Neural cell (in vitro differentiated cells): ENCODE measurements around the gene AP1S2. TPM values are rescaled to one million over a fixed set of nuclear protein-coding genes. Genes with fewer than 3 reads are reported as not detected.

Source experiments
- H2AFZ ChIP-seq: fragments of 200-600, 300-800 bp; sonication (generic), shearing (Covaris generic); 2 replicates; pipeline ENCODE4 v1.6.0; 2014; ENCODE audit warnings: low read depth, mild to moderate bottlenecking, antibody characterized with exemption, low read length, moderate library complexity
- H3F3A ChIP-seq: fragments of 200-600 bp; shearing (Covaris generic); 2 replicates; pipeline ENCODE4 v1.6.1; 2016; ENCODE audit warnings: mild to moderate bottlenecking, moderate library complexity, mixed read lengths, antibody characterized with exemption, low read length; ENCODE audit not compliant: insufficient read depth, poor library complexity, severe bottlenecking
- H3K27ac ChIP-seq: fragments of 200-600, 300-800 bp; sonication (generic), shearing (Covaris generic); 2 replicates; pipeline ENCODE4 v1.5.1; 2014; ENCODE audit warnings: mild to moderate bottlenecking, low read length, moderate library complexity
- H3K27me3 ChIP-seq: fragments of 300-800, 200-600 bp; sonication (generic), shearing (Covaris generic); 2 replicates; pipeline ENCODE4 v1.6.0; 2014; ENCODE audit warnings: mild to moderate bottlenecking, low read depth, low read length, moderate library complexity; ENCODE audit not compliant: insufficient read depth
- H3K36me3 ChIP-seq: fragments of 300-800, 200-600 bp; sonication (generic), shearing (Covaris generic); 2 replicates; pipeline ENCODE4 v1.5.1; 2014; ENCODE audit warnings: mild to moderate bottlenecking, antibody characterized with exemption, low read length, moderate library complexity; ENCODE audit not compliant: insufficient read depth
- H3K4me2 ChIP-seq: fragments of 300-800, 200-600 bp; sonication (generic), shearing (Covaris generic); 2 replicates; pipeline ENCODE4 v1.6.0; 2014; ENCODE audit warnings: mild to moderate bottlenecking, low read length
- H3K4me3 ChIP-seq: fragments of 300-800, 200-600 bp; sonication (generic), shearing (Covaris generic); 2 replicates; pipeline ENCODE4 v1.5.1; 2014; ENCODE audit warnings: mild to moderate bottlenecking, low read length, moderate library complexity
- H3K79me2 ChIP-seq: fragments of 200-600 bp; shearing (Covaris generic); replicated peaks from 2 replicates; pipeline ENCODE4 v1.6.0; 2014; ENCODE audit warnings: mild to moderate bottlenecking, low read length, moderate library complexity; ENCODE audit not compliant: insufficient read depth
- H3K9ac ChIP-seq: fragments of 300-800, 200-600 bp; sonication (generic), shearing (Covaris generic); 2 replicates; pipeline ENCODE4 v1.6.1; 2016; ENCODE audit warnings: mild to moderate bottlenecking, low read length, mixed read lengths
- H3K9me2 ChIP-seq: fragments of 200-600 bp; shearing (Covaris generic); 2 replicates; pipeline ENCODE4 v1.6.1; 2016; ENCODE audit warnings: mild to moderate bottlenecking, low read length, mixed read lengths; ENCODE audit not compliant: insufficient read depth
- H3K9me3 ChIP-seq: fragments of 200-600, 300-800 bp; sonication (generic), shearing (Covaris generic); 2 replicates; pipeline ENCODE4 v1.6.1; 2016; ENCODE audit warnings: mild to moderate bottlenecking, mixed run types, low read length, moderate library complexity, mixed read lengths
- H4K20me1 ChIP-seq: fragments of 200-600 bp; shearing (Covaris generic); 2 replicates; pipeline ENCODE4 v1.6.1; 2016; ENCODE audit warnings: mild to moderate bottlenecking, mixed run types; ENCODE audit not compliant: insufficient read depth
- CTCF ChIP-seq: fragments of 450-650 bp; IDR thresholded peaks from 2 replicates; pipeline ENCODE4 v1.5.1; 2014; ENCODE audit warnings: antibody characterized with exemption, mild to moderate bottlenecking, moderate library complexity; ENCODE audit not compliant: poor library complexity, severe bottlenecking
- EP300 ChIP-seq: fragments of 450-650 bp; conservative IDR thresholded peaks from 2 replicates; pipeline ENCODE4 v1.6.1; 2014; ENCODE audit warnings: antibody characterized with exemption, mild to moderate bottlenecking, moderate library complexity; ENCODE audit not compliant: poor library complexity, severe bottlenecking
- EZH2 ChIP-seq: fragments of 200-600, 300-800 bp; shearing (Covaris generic), sonication (generic); IDR thresholded peaks from 2 replicates; pipeline ENCODE4 v1.6.1; 2014; ENCODE audit warnings: antibody characterized with exemption, low read length, borderline replicate concordance, mild to moderate bottlenecking; ENCODE audit not compliant: insufficient read depth, poor library complexity, severe bottlenecking
- MXI1 ChIP-seq: fragments of 450-650 bp; conservative IDR thresholded peaks from 2 replicates; pipeline ENCODE4 v1.6.1; 2014; ENCODE audit warnings: antibody characterized with exemption, mild to moderate bottlenecking; ENCODE audit not compliant: poor library complexity, severe bottlenecking
- POLR2AphosphoS5 ChIP-seq: IDR thresholded peaks from 2 replicates; pipeline ENCODE4 v1.6.1; 2012
- RAD21 ChIP-seq: fragments of 450-650 bp; conservative IDR thresholded peaks from 2 replicates; pipeline ENCODE4 v1.6.1; 2014; ENCODE audit warnings: antibody characterized with exemption, mild to moderate bottlenecking, moderate library complexity
- REST ChIP-seq: IDR thresholded peaks from 2 replicates; pipeline ENCODE4 v1.6.1; 2012; ENCODE audit warnings: borderline replicate concordance
- SMC3 ChIP-seq: fragments of 450-650 bp; conservative IDR thresholded peaks from 2 replicates; pipeline ENCODE4 v1.6.1; 2014; ENCODE audit warnings: antibody characterized with exemption, mild to moderate bottlenecking, moderate library complexity; ENCODE audit not compliant: poor library complexity
- TAF1 ChIP-seq: IDR thresholded peaks from 2 replicates; pipeline ENCODE4 v1.6.1; 2012; ENCODE audit warnings: low read depth
- polyA plus RNA-seq: library from polyadenylated mRNA; depleted of rRNA; stranded (reverse); fragments of >200 nt; gene quantifications from 2 replicates; pipeline ENCODE4 v1.2.3, GENCODE V29; 2014

AP1S2 gene
- polyA plus RNA-seq, 1 donor from 2014 or later = 160 TPM

- H2AFZ ChIP-seq = no peak overlapping the region
- no peak overlapping the region for H3K4me2 ChIP-seq
- no peaks in the 10 kb centered on the region for H3K9me2 ChIP-seq
- no peak overlapping the region for H3K4me3 ChIP-seq
- no peaks in the 10 kb centered on the region for H3K9me3 ChIP-seq
- H3K79me2 ChIP-seq = no peaks in the 10 kb centered on the region
- no peaks in the 10 kb centered on the region for H3K27me3 ChIP-seq
- no peak for TF ChIP-seq MXI1
- TF ChIP-seq POLR2AphosphoS5 = no peak
- H3K9ac ChIP-seq = no peak overlapping the region
- H3K27ac ChIP-seq = no peak overlapping the region
- H3F3A ChIP-seq = no peaks in the 10 kb centered on the region
- no peaks in the 10 kb centered on the region for H3K36me3 ChIP-seq
- no peaks in the 10 kb centered on the region for H4K20me1 ChIP-seq
These were observed 38.2 kb downstream of the AP1S2 start for GRCh38 chrX:15816438-15816809.

- Histone ChIP-seq H3K9me2 (no peaks in the 10 kb centered on the region), H3K9ac (no peak overlapping the region), H3K79me2 (no peaks in the 10 kb centered on the region), H3K4me2 (no peak overlapping the region), H3K27ac (no peak overlapping the region), H2AFZ (no peak overlapping the region), H3K9me3 (no peaks in the 10 kb centered on the region), H3F3A (no peaks in the 10 kb centered on the region), H3K4me3 (no peak overlapping the region), H3K36me3 (no peaks in the 10 kb centered on the region), H3K27me3 (no peaks in the 10 kb centered on the region), H4K20me1 (no peaks in the 10 kb centered on the region)
- peak; percentile 52 for TF ChIP-seq SMC3
- no peak for TF ChIP-seq MXI1
- TF ChIP-seq POLR2AphosphoS5 = no peak
- no peak for TF ChIP-seq EP300
- no peak for TF ChIP-seq TAF1
- peak; percentile 45 for TF ChIP-seq CTCF
- TF ChIP-seq EZH2 = no peak
- TF ChIP-seq REST = no peak
- TF ChIP-seq RAD21 = peak; percentile 34
These were observed 38.7 kb downstream of the AP1S2 start for GRCh38 chrX:15815779-15816437.
